ENCODE data around the gene PLD3.
"Not testable (repeated sequence)": the region's sequence is repeated elsewhere in the genome, so short reads cannot be mapped to it uniquely, and the experiment has no call there.

The PLD3 gene

DNA sequence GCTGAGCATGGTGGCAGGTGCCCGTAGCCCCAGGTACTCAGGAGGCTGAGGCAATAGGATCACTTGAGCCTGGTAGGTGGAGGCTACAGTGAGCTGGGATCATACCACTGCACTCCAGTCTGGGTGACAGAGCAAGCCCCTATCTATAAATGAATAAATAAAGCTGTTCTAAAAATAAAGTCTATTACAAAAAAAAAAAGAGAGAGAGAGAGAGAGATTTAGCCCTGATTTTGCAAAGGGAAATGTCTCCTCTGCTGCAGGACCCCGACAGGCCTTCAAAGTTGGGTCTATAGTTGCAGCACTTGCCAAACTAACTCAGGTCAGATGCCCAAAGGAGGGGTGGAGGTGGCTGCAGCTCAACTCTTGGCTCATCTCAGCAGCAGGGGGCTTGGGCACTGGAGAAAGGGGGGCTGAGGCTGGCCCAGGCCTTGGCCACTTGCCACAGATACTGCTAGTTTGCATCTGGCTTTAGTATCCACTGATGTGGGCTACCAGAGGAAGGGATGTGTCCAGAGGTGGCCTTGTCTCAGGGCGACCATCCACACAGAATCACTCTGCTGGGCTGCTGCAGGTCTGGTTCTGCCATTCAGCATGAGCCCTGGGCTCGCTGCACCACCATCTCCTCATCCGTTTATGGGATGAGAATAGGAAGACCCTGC is 32.6 kb upstream of the PLD3 start:
- Histone ChIP-seq H3K27me3 (ENCODE audit: control insufficient read depth in 1 of 2, insufficient read depth in 2 of 2, low read length in 2 of 2) (no peaks in the 10 kb centered on the region), H3K9ac (ENCODE audit: low read length) (no peak overlapping the region), H3K4me1 (ENCODE audit: insufficient read depth, low read length) (no peaks in the 10 kb centered on the region), H3K9me3 (ENCODE audit: low read length) (no peaks in the 10 kb centered on the region), H3K4me3 (ENCODE audit: low read depth in 1 of 2, low read length in 2 of 2) (no peak overlapping the region), H3K36me3 (ENCODE audit: insufficient read depth, low read length) (peaks cover 5% of the 10 kb centered on the region), H3K27ac (ENCODE audit: low read depth, low read length) (no peak overlapping the region)

DNA sequence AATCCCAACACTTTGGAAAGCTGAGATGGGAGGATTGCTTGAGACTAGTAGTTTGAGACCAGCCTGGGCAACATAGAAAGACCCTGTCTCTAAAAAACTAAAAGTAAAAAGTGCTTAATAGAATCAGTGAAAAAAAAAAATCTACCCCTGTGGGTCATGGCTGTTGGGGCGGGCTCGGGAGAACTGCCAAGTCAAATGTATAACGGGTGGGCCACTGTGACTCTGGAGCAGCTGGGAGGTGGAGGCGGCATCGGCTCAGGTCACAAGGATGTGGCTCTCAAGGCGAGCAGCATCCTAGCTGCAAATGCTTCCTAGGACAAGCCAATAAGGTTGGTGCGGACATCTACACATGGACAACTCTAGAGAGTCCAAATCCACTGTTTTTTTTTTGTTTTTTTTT is 31.2 kb upstream of the PLD3 start:
- H3K27ac ChIP-seq (ENCODE audit: low read depth, low read length) = no peak overlapping the region
- no peak overlapping the region for H3K9ac ChIP-seq (ENCODE audit: low read length)
- H3K27me3 ChIP-seq (ENCODE audit: control insufficient read depth in 1 of 2, insufficient read depth in 2 of 2, low read length in 2 of 2) = no peaks in the 10 kb centered on the region
- peaks cover 19% of the 10 kb centered on the region for H3K36me3 ChIP-seq (ENCODE audit: insufficient read depth, low read length)
- no peaks in the 10 kb centered on the region for H3K9me3 ChIP-seq (ENCODE audit: low read length)
- H3K4me3 ChIP-seq (ENCODE audit: low read depth in 1 of 2, low read length in 2 of 2) = no peak overlapping the region
- H3K4me1 ChIP-seq (ENCODE audit: insufficient read depth, low read length) = no peaks in the 10 kb centered on the region

DNA sequence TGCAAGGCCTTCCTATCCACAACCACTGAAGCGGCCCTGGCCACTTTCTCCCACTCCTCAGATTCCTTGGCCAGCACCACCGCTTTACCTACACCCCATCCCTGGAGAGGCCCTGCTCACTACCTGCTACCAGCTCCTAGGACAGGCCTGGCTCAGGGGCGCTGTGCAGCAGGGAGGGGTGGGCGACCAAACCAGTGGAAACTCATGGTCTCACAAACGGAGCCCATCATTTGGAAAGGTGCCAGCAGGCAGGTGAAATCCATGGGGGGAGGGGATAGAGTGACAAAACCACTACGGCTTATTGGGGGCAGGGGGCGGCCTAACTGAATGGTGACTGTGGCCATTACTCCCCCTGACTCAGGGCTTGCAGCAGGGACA is 27.9 kb upstream of the PLD3 start:
- H3K36me3 ChIP-seq (ENCODE audit: insufficient read depth, low read length) = peaks cover 48% of the 10 kb centered on the region

DNA sequence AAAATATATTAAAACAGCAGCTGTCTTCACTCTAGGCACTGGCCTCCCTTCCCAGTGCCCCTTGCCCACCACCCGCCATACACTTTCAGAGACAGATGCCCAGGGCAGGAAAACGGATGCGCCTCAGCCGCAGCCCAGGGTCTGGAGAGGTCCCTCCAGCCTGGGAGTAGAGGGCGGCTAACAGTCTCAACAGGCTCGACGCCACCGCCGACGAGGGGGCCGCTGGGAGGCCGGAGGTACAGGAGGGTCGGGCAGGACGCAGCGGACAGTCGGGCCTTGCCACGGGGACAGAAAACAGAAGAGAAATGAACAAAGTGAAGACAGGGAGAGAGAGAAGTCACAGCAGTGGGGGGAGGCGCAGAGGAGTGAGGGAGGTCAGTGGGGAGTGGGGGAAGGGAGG is 27.4 kb upstream of the PLD3 start:
- Histone ChIP-seq H3K27me3 (ENCODE audit: control insufficient read depth in 1 of 2, insufficient read depth in 2 of 2, low read length in 2 of 2) (no peaks in the 10 kb centered on the region), H3K27ac (ENCODE audit: low read depth, low read length) (no peak overlapping the region), H3K36me3 (ENCODE audit: insufficient read depth, low read length) (peaks cover 53% of the 10 kb centered on the region), H3K9me3 (ENCODE audit: low read length) (no peaks in the 10 kb centered on the region), H3K4me3 (ENCODE audit: low read depth in 1 of 2, low read length in 2 of 2) (no peak overlapping the region), H3K4me1 (ENCODE audit: insufficient read depth, low read length) (no peaks in the 10 kb centered on the region), H3K9ac (ENCODE audit: low read length) (no peak overlapping the region)

More for the DNA sequence above, 27.9 kb upstream of the PLD3 start:
- Histone ChIP-seq H3K9me3 (ENCODE audit: low read length) (no peaks in the 10 kb centered on the region), H3K4me1 (ENCODE audit: insufficient read depth, low read length) (no peaks in the 10 kb centered on the region), H3K27ac (ENCODE audit: low read depth, low read length) (no peak overlapping the region), H3K27me3 (ENCODE audit: control insufficient read depth in 1 of 2, insufficient read depth in 2 of 2, low read length in 2 of 2) (no peaks in the 10 kb centered on the region), H3K4me3 (ENCODE audit: low read depth in 1 of 2, low read length in 2 of 2) (no peak overlapping the region), H3K9ac (ENCODE audit: low read length) (no peak overlapping the region)

DNA sequence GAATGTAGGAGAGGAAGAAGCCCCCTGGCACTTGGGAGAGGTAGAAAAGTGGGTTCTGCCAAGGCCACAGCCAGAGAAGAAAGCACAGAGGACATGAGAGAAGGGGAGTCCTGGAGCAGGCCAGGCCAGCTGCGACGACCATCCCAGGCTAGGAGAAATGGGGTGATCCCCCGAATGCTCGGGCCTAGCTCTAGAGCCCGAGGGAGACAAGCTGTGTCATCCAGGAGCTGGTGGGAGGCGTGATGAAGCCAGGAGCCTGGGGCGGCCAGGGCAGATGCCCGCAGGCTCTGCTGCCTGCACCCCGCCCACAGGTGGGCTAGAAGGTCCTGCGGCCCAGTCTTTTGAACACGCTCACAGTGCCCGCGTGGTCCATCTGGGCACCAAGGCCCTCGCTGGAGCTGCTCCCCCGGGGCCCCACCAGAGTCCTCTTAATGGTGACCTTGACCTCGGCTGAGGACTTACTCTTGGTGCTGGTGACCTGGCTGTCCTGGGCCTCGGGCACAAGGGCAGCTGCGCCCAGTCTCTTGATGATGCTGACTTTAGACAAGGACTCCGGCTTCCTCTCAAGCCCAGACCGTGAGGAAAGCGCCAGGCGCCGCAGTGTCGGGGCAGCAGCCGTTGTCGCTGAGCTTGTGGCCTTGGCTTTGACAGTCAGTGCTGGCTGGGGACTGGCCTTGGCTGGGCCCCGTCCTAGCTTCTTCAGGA is 26.8 kb upstream of the PLD3 start:
- Histone ChIP-seq H3K9ac (ENCODE audit: low read length) (no peak overlapping the region), H3K27ac (ENCODE audit: low read depth, low read length) (no peak overlapping the region), H3K4me3 (ENCODE audit: low read depth in 1 of 2, low read length in 2 of 2) (no peak overlapping the region), H3K36me3 (ENCODE audit: insufficient read depth, low read length) (peaks cover 59% of the 10 kb centered on the region), H3K4me1 (ENCODE audit: insufficient read depth, low read length) (no peaks in the 10 kb centered on the region), H3K27me3 (ENCODE audit: control insufficient read depth in 1 of 2, insufficient read depth in 2 of 2, low read length in 2 of 2) (no peaks in the 10 kb centered on the region), H3K9me3 (ENCODE audit: low read length) (no peaks in the 10 kb centered on the region)

DNA sequence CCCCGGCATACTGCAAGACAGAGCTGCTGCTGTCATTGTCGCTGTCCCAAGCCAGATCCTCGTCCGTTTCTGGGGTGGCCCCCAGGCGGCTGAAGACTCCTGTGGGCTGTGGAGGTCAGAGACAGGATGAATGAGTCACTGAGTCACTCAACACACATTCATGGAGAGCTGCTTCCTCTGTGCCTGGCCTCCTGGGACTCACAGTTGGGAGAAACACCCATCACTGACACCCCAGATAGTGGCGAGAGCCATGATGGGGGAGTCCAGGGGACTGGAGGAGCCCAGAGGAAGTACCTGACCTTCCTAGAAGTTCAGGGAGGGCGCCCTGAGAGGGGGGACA is 26.3 kb upstream of the PLD3 start:
- peaks cover 61% of the 10 kb centered on the region for H3K36me3 ChIP-seq (ENCODE audit: insufficient read depth, low read length)
- H3K9me3 ChIP-seq (ENCODE audit: low read length) = no peaks in the 10 kb centered on the region
- H3K9ac ChIP-seq (ENCODE audit: low read length) = no peak overlapping the region
- H3K4me1 ChIP-seq (ENCODE audit: insufficient read depth, low read length) = no peaks in the 10 kb centered on the region
- H3K27ac ChIP-seq (ENCODE audit: low read depth, low read length) = no peak overlapping the region
- no peaks in the 10 kb centered on the region for H3K27me3 ChIP-seq (ENCODE audit: control insufficient read depth in 1 of 2, insufficient read depth in 2 of 2, low read length in 2 of 2)
- no peak overlapping the region for H3K4me3 ChIP-seq (ENCODE audit: low read depth in 1 of 2, low read length in 2 of 2)

DNA sequence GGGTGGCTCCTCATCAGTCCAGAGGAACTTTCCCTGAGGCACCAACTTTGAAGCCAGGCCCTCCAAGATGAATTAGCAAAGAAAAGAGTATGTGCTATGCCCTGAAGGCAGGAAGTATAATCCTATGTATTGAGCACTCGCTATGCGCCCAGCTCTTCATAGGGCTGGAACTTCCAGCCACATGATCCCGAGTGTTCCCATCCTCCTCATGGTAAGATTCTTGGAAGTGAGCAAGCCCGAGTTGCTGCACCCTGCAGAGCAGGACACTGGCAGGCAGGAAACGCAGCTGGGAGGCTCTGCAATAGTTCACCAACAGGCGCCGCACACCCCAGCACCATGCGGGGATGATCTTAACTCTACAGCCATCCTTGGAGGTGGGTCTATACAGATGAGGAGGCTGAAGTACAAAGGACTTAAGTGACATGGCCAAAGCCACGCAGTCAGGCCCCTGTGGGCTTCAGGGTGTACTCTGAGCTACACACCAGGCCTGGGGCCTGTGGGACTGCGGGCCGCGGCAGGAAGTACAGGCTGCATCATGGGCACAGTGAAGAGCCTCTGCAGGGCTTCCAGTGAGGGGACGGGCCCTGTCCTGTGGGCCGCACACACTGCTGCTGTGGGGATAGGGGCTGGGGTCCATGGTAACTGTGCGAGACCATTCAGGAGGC is 25.4 kb upstream of the PLD3 start:
- H3K9ac ChIP-seq (ENCODE audit: low read length) = no peak overlapping the region
- no peak overlapping the region for H3K27ac ChIP-seq (ENCODE audit: low read depth, low read length)
- no peaks in the 10 kb centered on the region for H3K4me1 ChIP-seq (ENCODE audit: insufficient read depth, low read length)
- peaks cover 69% of the 10 kb centered on the region for H3K36me3 ChIP-seq (ENCODE audit: insufficient read depth, low read length)
- H3K27me3 ChIP-seq (ENCODE audit: control insufficient read depth in 1 of 2, insufficient read depth in 2 of 2, low read length in 2 of 2) = no peaks in the 10 kb centered on the region
- no peaks in the 10 kb centered on the region for H3K9me3 ChIP-seq (ENCODE audit: low read length)
- H3K4me3 ChIP-seq (ENCODE audit: low read depth in 1 of 2, low read length in 2 of 2) = no peak overlapping the region

DNA sequence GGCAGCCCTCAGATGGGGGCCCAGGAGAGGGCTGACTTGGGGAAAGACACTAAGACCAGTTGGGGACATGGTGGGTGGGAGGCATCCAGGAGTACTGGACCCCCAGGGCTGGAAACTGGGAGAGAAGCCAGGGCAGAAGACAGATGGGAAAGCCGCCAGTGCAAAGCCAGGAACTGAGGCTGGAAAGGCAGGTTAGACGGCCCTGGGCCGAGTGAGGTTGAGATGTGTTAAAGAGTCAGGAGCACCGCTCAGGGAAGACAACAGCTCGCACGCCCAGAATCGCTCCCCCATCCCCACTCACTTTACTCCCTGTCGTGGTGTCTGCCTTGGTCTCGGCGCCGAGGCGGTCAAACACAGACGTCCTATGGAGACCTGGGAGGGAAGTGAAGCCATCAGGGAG is 24.8 kb upstream of the PLD3 start:
- Histone ChIP-seq H3K9ac (ENCODE audit: low read length) (no peak overlapping the region), H3K9me3 (ENCODE audit: low read length) (no peaks in the 10 kb centered on the region), H3K27ac (ENCODE audit: low read depth, low read length) (no peak overlapping the region), H3K27me3 (ENCODE audit: control insufficient read depth in 1 of 2, insufficient read depth in 2 of 2, low read length in 2 of 2) (no peaks in the 10 kb centered on the region), H3K4me3 (ENCODE audit: low read depth in 1 of 2, low read length in 2 of 2) (no peak overlapping the region), H3K36me3 (ENCODE audit: insufficient read depth, low read length) (peaks cover 75% of the 10 kb centered on the region), H3K4me1 (ENCODE audit: insufficient read depth, low read length) (no peaks in the 10 kb centered on the region)

DNA sequence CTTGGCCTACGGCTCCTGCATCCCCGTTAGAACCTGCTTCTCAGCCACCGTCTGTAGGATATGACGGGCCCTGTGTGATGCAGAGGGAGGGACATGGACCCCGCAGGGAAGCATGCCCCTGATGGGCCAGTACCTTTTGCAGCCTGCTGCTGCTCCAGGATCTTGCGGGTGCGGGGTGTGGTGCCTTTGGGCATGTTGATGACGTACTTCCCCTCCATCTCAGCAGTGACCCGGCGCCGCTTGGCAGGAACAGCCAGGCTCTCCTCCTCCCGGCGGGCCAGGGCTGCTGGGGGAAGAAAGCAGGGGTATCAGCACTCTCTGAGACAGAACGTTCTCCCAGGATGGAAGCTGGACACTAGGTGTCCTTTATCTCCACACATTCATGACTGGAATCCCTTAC is 22.3 kb upstream of the PLD3 start:
- no peaks in the 10 kb centered on the region for H3K4me1 ChIP-seq (ENCODE audit: insufficient read depth, low read length)
- no peaks in the 10 kb centered on the region for H3K27me3 ChIP-seq (ENCODE audit: control insufficient read depth in 1 of 2, insufficient read depth in 2 of 2, low read length in 2 of 2)
- no peak overlapping the region for H3K27ac ChIP-seq (ENCODE audit: low read depth, low read length)
- H3K9me3 ChIP-seq (ENCODE audit: low read length) = no peaks in the 10 kb centered on the region
- no peak overlapping the region for H3K4me3 ChIP-seq (ENCODE audit: low read depth in 1 of 2, low read length in 2 of 2)
- H3K9ac ChIP-seq (ENCODE audit: low read length) = no peak overlapping the region
- H3K36me3 ChIP-seq (ENCODE audit: insufficient read depth, low read length) = peaks cover 77% of the 10 kb centered on the region

DNA sequence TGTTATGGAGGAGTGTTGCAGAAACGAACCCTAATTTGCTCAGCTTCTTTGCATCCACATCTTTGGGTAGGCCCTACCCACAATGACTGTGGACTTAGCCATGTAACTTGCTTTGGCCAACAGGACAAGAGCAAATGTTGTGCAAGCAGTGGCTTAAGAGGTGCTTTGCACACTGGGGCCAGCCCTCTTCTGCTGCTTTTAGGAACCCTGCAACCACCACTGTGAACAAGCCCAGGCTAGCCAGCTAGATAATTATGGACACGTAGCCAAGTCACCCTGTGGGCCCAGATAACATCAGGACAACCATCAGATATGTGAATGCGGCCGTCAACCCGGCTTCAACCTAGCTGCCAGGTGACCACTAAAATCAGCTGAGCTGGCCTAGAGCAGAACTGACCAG is 17.4 kb upstream of the PLD3 start:
- Histone ChIP-seq H3K9ac (ENCODE audit: low read length) (no peak overlapping the region), H3K4me3 (ENCODE audit: low read depth in 1 of 2, low read length in 2 of 2) (no peak overlapping the region), H3K36me3 (ENCODE audit: insufficient read depth, low read length) (peaks cover 64% of the 10 kb centered on the region), H3K27me3 (ENCODE audit: control insufficient read depth in 1 of 2, insufficient read depth in 2 of 2, low read length in 2 of 2) (no peaks in the 10 kb centered on the region), H3K9me3 (ENCODE audit: low read length) (no peaks in the 10 kb centered on the region), H3K27ac (ENCODE audit: low read depth, low read length) (no peak overlapping the region), H3K4me1 (ENCODE audit: insufficient read depth, low read length) (no peaks in the 10 kb centered on the region)

DNA sequence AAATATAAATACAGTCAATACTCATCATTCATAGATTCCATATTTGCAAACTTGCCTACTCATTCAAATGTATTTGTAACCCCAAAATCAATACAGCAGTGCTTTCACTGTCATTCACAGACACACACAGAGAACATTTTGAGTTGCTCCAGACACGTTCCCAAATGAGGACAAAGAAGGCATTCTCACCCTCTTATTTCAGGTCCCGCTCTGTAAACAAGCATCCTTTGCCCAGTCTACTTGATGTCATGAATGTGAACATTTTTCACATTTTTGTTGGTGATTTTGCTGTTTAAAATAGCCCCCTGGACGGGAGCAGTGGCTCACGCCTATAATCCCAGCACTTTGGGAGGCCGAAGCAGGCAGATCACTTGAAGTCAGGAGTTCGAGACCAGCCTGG is 15.8 kb upstream of the PLD3 start:
- no peak overlapping the region for H3K9ac ChIP-seq (ENCODE audit: low read length)
- H3K4me3 ChIP-seq (ENCODE audit: low read depth in 1 of 2, low read length in 2 of 2) = no peak overlapping the region
- no peaks in the 10 kb centered on the region for H3K9me3 ChIP-seq (ENCODE audit: low read length)
- H3K4me1 ChIP-seq (ENCODE audit: insufficient read depth, low read length) = no peaks in the 10 kb centered on the region
- peaks cover 54% of the 10 kb centered on the region for H3K36me3 ChIP-seq (ENCODE audit: insufficient read depth, low read length)
- no peak overlapping the region for H3K27ac ChIP-seq (ENCODE audit: low read depth, low read length)
- H3K27me3 ChIP-seq (ENCODE audit: control insufficient read depth in 1 of 2, insufficient read depth in 2 of 2, low read length in 2 of 2) = no peaks in the 10 kb centered on the region

DNA sequence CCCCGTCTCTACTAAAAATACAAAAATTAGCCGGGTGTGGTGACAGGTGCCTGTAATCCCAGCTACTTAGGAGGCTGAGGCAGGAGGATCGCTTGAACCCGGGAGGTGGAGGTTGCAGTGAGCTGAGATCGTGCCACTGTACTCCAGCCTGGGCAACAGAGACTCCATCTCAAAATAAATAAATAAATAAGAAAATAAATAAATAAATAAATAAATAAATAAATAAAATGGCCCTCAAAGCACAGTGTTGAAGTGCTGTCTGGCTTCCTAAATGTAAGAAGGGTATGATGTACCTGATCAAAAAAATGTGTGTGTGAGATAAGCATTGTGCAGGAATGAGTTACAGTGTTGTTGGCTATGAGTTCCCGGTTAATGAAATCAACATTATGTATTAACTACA is 15.4 kb upstream of the PLD3 start:
- not testable (repeated sequence) for H3K4me1 ChIP-seq (ENCODE audit: insufficient read depth, low read length); H3K9ac ChIP-seq (ENCODE audit: low read length); H3K9me3 ChIP-seq (ENCODE audit: low read length); H3K27me3 ChIP-seq (ENCODE audit: control insufficient read depth in 1 of 2, insufficient read depth in 2 of 2, low read length in 2 of 2); H3K4me3 ChIP-seq (ENCODE audit: low read depth in 1 of 2, low read length in 2 of 2); H3K27ac ChIP-seq (ENCODE audit: low read depth, low read length)
- H3K36me3 ChIP-seq (ENCODE audit: insufficient read depth, low read length) = peaks cover 50% of the 10 kb centered on the region

All from muscle layer of colon (tissue), 2 donors.